OCI-LY7 (cell line): ENCODE measurements around the gene HOXC9. TPM values are rescaled to one million over a fixed set of nuclear protein-coding genes. Genes with fewer than 3 reads are reported as not detected.

Experiments
- BruUV-seq: library from RNA; stranded (reverse); fragments of 400-500 nt; replicated peaks from 2 replicates; lab custom pipeline; 2021; lab: Mats Ljungman, UMichigan
- CTCF ChIA-PET: fragments of 300-600 bp; sonication (Branson Sonifier 250); formaldehyde crosslinking; loops from one replicate; lab custom pipeline; 2022; ENCODE audit warnings: antibody characterized with exemption; ENCODE audit not compliant: unreplicated experiment; lab: Charles Lee
- POLR2A ChIA-PET: fragments of 300-600 bp; sonication (Branson Sonifier 250); formaldehyde crosslinking; loops from one replicate; lab custom pipeline; 2022; ENCODE audit warnings: antibody characterized with exemption; lab: Charles Lee
- DNase-seq: peaks from one replicate; pipeline ENCODE4 v3.0.0-alpha.2; 2015; ENCODE audit warnings: low spot score
- H2AFZ ChIP-seq: fragments of 200-600 bp; sonication (generic), shearing (Covaris generic); 2 replicates; pipeline ENCODE4 v1.6.1; 2014; ENCODE audit warnings: mild to moderate bottlenecking, antibody characterized with exemption, low read length, moderate library complexity
- H3K27ac ChIP-seq: fragments of 200-600 bp; sonication (generic); 2 replicates; pipeline ENCODE4 v1.5.1; 2014; ENCODE audit warnings: mixed run types, low read depth, mild to moderate bottlenecking, moderate library complexity, low read length, inconsistent platforms; ENCODE audit not compliant: poor library complexity, severe bottlenecking
- H3K36me3 ChIP-seq: fragments of 200-600 bp; sonication (generic); 2 replicates; pipeline ENCODE4 v1.6.1; 2014; ENCODE audit warnings: mild to moderate bottlenecking, antibody characterized with exemption, low read length, moderate library complexity, mixed read lengths; ENCODE audit not compliant: insufficient read depth
- H3K4me1 ChIP-seq: fragments of 200-600 bp; sonication (generic); 2 replicates; pipeline ENCODE4 v1.5.1; 2014; ENCODE audit warnings: mild to moderate bottlenecking, low read length; ENCODE audit not compliant: insufficient read depth, poor library complexity, severe bottlenecking
- H3K4me2 ChIP-seq: fragments of 200-600 bp; sonication (generic); 2 replicates; pipeline ENCODE4 v1.6.1; 2014; ENCODE audit warnings: mild to moderate bottlenecking, low read length
- H3K4me3 ChIP-seq: fragments of 200-600 bp; sonication (generic); 2 replicates; pipeline ENCODE4 v1.5.1; 2014; ENCODE audit warnings: mild to moderate bottlenecking, low read depth, low read length; ENCODE audit not compliant: poor library complexity, severe bottlenecking
- H3K79me2 ChIP-seq: fragments of 200-600 bp; sonication (generic); 2 replicates; pipeline ENCODE4 v1.6.1; 2016; ENCODE audit warnings: low read depth, mild to moderate bottlenecking, low read length, moderate library complexity, mixed read lengths; ENCODE audit not compliant: insufficient read depth
- H3K9me2 ChIP-seq: fragments of 200-600 bp; sonication (generic); 2 replicates; pipeline ENCODE4 v1.6.1; 2016; ENCODE audit warnings: mild to moderate bottlenecking, low read length, mixed read lengths; ENCODE audit not compliant: insufficient read depth
- H3K9me3 ChIP-seq: fragments of 200-600 bp; sonication (generic); 2 replicates; pipeline ENCODE4 v1.6.1; 2014; ENCODE audit warnings: mild to moderate bottlenecking, mixed run types, low read length, mixed read lengths
- H4K20me1 ChIP-seq: fragments of 200-600 bp; sonication (generic); 2 replicates; pipeline ENCODE4 v1.6.1; 2014; ENCODE audit warnings: mild to moderate bottlenecking, antibody characterized with exemption, low read length, moderate library complexity, mixed read lengths; ENCODE audit not compliant: insufficient read depth
- CTCF ChIP-seq: fragments of 200-600 bp; sonication (generic); conservative IDR thresholded peaks from 2 replicates; pipeline ENCODE4 v1.5.1; 2014; ENCODE audit warnings: mild to moderate bottlenecking, antibody characterized with exemption, low read length, moderate library complexity, mixed read lengths
- EZH2phosphoT487 ChIP-seq: fragments of 200-600 bp; sonication (generic); IDR thresholded peaks from 2 replicates; pipeline ENCODE4 v1.6.1; 2018; ENCODE audit warnings: low read depth, borderline replicate concordance, mild to moderate bottlenecking, mixed run types, antibody characterized with exemption, low read length, moderate library complexity, mixed read lengths
- intact Hi-C: fragments of 100-400 bp; cut with micrococcal nuclease; formaldehyde crosslinking; loops from one replicate; pipeline ENCODE4 v1.10.0; 2022; ENCODE audit not compliant: unreplicated experiment
- total RNA-seq, 2 experiments: library from RNA; depleted of rRNA in 1 of 2; stranded (reverse); fragments of >200 nt in 1 of 2; shearing (Covaris generic) in 1 of 2; gene quantifications; 2 replicates each; pipeline ENCODE4 v1.2.3, GENCODE V29; 2014 to 2022

Gene HOXC9
- total RNA-seq, 2 experiments from 2014 or later = 0.42 TPM; not detected in 1

DNA sequence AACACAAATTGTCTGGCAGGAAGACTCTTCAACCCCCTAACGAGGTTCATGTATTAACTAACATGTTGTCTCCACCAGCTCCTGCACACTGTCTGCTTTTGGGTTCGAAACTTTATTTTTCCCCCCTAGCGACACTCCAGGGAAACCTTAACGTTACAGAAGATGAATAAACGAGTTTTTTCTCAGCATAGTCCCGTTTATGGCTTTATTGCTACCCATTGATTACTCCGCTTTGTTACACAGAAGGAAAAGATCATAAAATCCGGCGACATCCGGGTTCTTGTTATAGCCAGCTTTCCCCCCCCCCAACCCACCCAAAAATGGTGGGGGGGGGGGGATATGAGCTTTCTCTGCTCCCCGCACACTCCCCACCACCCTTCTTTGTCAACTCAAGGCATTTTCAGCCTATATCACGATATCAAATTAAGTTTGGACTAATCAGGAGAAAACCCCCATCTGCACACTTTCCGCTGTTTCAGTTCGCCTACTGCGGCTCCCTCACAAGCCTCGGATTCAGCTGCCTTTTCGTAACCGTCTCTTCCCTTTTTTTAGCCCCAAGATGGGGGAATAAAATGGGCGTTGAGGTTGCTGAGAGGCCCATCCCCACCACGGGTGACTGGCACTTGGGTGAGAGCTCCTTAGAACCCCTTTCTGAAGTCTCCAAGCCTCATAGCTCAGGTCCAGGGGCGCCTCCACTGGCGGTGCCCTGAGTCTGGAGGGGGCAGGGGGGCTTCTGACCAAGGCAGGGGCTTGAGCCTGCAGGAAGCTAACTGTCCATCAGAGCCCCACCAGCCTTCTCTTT lies 26.9 kb downstream of the HOXC9 start:
- H3K36me3 ChIP-seq = no peaks in the 10 kb centered on the region
- intact Hi-C loops = no loop called here
- H3K4me3 ChIP-seq = no peak overlapping the region
- no peaks in the 10 kb centered on the region for H3K9me3 ChIP-seq
- H4K20me1 ChIP-seq = no peaks in the 10 kb centered on the region
- H3K9me2 ChIP-seq = no peaks in the 10 kb centered on the region
- DNase-seq = no peak
- TF ChIP-seq EZH2phosphoT487 = no peak
- TF ChIP-seq CTCF = no peak
- CTCF ChIA-PET = interaction anchor here (1.0 to 1.3 kb wide), 2 partner anchors 9 to 165 kb away, joined by 3 to 4 read pairs; no protein-coding TSS in a partner anchor
- POLR2A ChIA-PET = interaction anchor here (0.6 to 1.8 kb wide), 5 partner anchors 9 to 1373 kb away, joined by 3 to 6 read pairs (median 4); no protein-coding TSS in a partner anchor
- H2AFZ ChIP-seq = peak overlapping the region; percentile 51
- BruUV-seq = no TSS peak
- H3K4me1 ChIP-seq = peaks cover 55% of the 10 kb centered on the region
- no peak overlapping the region for H3K27ac ChIP-seq
- peak overlapping the region; percentile 53; the same call in 1 of the 2 replicates for H3K4me2 ChIP-seq
- H3K79me2 ChIP-seq = no peaks in the 10 kb centered on the region

DNA sequence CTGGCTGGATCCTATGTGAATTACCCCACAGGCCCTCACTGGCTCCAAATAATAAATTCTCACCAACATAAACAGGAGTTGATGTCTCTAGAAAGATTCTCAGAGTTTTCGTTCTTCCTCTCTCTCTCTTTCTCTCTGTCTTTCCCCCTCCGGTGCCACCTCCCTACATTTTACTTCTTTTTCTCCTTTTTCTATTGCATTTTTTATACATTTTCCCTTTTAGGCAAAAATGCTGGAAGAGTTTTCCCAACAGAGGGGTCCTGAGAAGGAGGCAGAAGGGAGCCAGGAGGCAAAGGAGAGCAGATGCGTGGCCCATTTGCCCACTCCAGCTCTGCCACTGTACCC lies 27.5 kb downstream of the HOXC9 start:
- no peaks in the 10 kb centered on the region for H3K36me3 ChIP-seq
- CTCF ChIA-PET = interaction anchor here (1.0 kb wide), 1 partner anchor 10 kb away, joined by 4 read pairs; no protein-coding TSS in a partner anchor
- intact Hi-C loops = no loop called here
- peak overlapping the region; percentile 51 for H2AFZ ChIP-seq
- no peak overlapping the region for H3K27ac ChIP-seq
- H3K9me2 ChIP-seq = no peaks in the 10 kb centered on the region
- DNase-seq = no peak
- H3K4me3 ChIP-seq = no peak overlapping the region
- no peaks in the 10 kb centered on the region for H3K9me3 ChIP-seq
- no peaks in the 10 kb centered on the region for H4K20me1 ChIP-seq
- POLR2A ChIA-PET = interaction anchor here (0.6 to 1.8 kb wide), 5 partner anchors 10 to 1372 kb away, joined by 3 to 6 read pairs (median 4); no protein-coding TSS in a partner anchor
- H3K4me2 ChIP-seq = peak overlapping the region; percentile 27; the same call in 1 of the 2 replicates
- peaks cover 49% of the 10 kb centered on the region for H3K4me1 ChIP-seq
- TF ChIP-seq EZH2phosphoT487 = no peak
- TF ChIP-seq CTCF = no peak
- no TSS peak for BruUV-seq
- H3K79me2 ChIP-seq = no peaks in the 10 kb centered on the region
